Vagina (tissue), 2 donors: ENCODE results near the gene GRIK4. TPM values are rescaled to one million over a fixed set of nuclear protein-coding genes. Genes with fewer than 3 reads are reported as not detected.
"Not testable (repeated sequence)": the region's sequence is repeated elsewhere in the genome, so short reads cannot be mapped to it uniquely, and the experiment has no call there.

Source experiments
- DNase-seq, 2 donors: peaks; one replicate each; pipeline ENCODE4 v3.0.0-alpha.2; 2017; ENCODE audit errors: extremely low spot score in 2 of 2
- H3K27ac ChIP-seq: fragments of 200-600 bp; sonication (generic); one replicate; pipeline ENCODE4 v1.5.1; 2019
- H3K27me3 ChIP-seq: fragments of 200-600 bp; sonication (generic); one replicate; pipeline ENCODE4 v1.5.1; 2019
- H3K36me3 ChIP-seq, 2 donors: fragments of 200-600 bp; sonication (generic); one replicate each; pipeline ENCODE4 v1.5.1; 2017 to 2019
- H3K4me1 ChIP-seq: fragments of 200-600 bp; sonication (generic); one replicate; pipeline ENCODE4 v1.5.1; 2019
- H3K4me3 ChIP-seq, 2 donors: fragments of 200-600 bp; sonication (generic); 1 replicate in 1 of 2; 2 replicates in 1 of 2; pipeline ENCODE4 v1.5.1; 2016 to 2019
- H3K9me3 ChIP-seq: fragments of 200-600 bp; sonication (generic); one replicate; pipeline ENCODE4 v1.5.1; 2019
- CTCF ChIP-seq, 3 experiments: fragments of 450-650 bp in 2 of 3; fragments of 200-600 bp in 1 of 3; sonication (generic) in 1 of 3; IDR thresholded peaks; one replicate each; pipeline ENCODE4 v1.5.1; 2017 to 2019; ENCODE audit warnings: antibody characterized with exemption in 3 of 3, mild to moderate bottlenecking in 2 of 3, moderate library complexity in 2 of 3
- POLR2A ChIP-seq, 2 donors: fragments of 450-650 bp; IDR thresholded peaks; one replicate each; pipeline ENCODE4 v1.6.1; 2017; ENCODE audit warnings: antibody characterized with exemption in 2 of 2, mild to moderate bottlenecking in 2 of 2, moderate library complexity in 2 of 2
- POLR2AphosphoS5 ChIP-seq, 2 donors: sonication (generic); formaldehyde crosslinking; IDR thresholded peaks; one replicate each; pipeline ENCODE4 v1.9.0; 2017; ENCODE audit warnings: antibody characterized with exemption in 2 of 2, mild to moderate bottlenecking in 2 of 2, low read depth in 1 of 2; ENCODE audit not compliant: insufficient read depth in 1 of 2
- intact Hi-C: fragments of 100-400 bp; cut with DNase I; formaldehyde crosslinking; loops from one replicate; pipeline ENCODE4 v1.15.1; 2023
- total RNA-seq: library from RNA; depleted of rRNA; stranded (reverse); fragments of >200 nt; gene quantifications from one replicate; pipeline ENCODE4 v1.2.3, GENCODE V29; 2016

The GRIK4 gene
- total RNA-seq, 1 donor from 2014 or later, result 0.25 TPM

GRCh38 chr11:120752668-120753067 is 241.1 kb downstream of the GRIK4 start:
- no peak for TF ChIP-seq CTCF (IDR thresholded peaks at IDR 0.05)
- TF ChIP-seq POLR2AphosphoS5 (IDR thresholded peaks at IDR 0.05; ENCODE audit: insufficient read depth in 1 of 2, low read depth in 1 of 2), result no peak
- TF ChIP-seq POLR2A (IDR thresholded peaks at IDR 0.05), result no peak
- H3K27ac ChIP-seq, result no peak overlapping the region
- no peaks in the 10 kb centered on the region for H3K9me3 ChIP-seq
- H3K4me3 ChIP-seq, result no peak overlapping the region
- peak in 1 of 2 donors; percentile 27 for DNase-seq
- H3K36me3 ChIP-seq, result no peaks in the 10 kb centered on the region
- H3K27me3 ChIP-seq, result no peaks in the 10 kb centered on the region
- intact Hi-C loops, result no loop called here
- H3K4me1 ChIP-seq, result no peaks in the 10 kb centered on the region

GRCh38 chr11:120756931-120757330 is 245.4 kb downstream of the GRIK4 start:
- intact Hi-C loops, result no loop called here
- no peak overlapping the region for H3K27ac ChIP-seq

GRCh38 chr11:120759046-120759445 is 247.5 kb downstream of the GRIK4 start:
- H3K36me3 ChIP-seq, result no peaks in the 10 kb centered on the region
- no peaks in the 10 kb centered on the region for H3K27me3 ChIP-seq
- no peaks in the 10 kb centered on the region for H3K9me3 ChIP-seq
- H3K4me3 ChIP-seq, result no peak overlapping the region
- TF ChIP-seq POLR2AphosphoS5 (IDR thresholded peaks at IDR 0.05; ENCODE audit: insufficient read depth in 1 of 2, low read depth in 1 of 2) (no peak), POLR2A (IDR thresholded peaks at IDR 0.05) (no peak), CTCF (IDR thresholded peaks at IDR 0.05) (no peak)
- no peaks in the 10 kb centered on the region for H3K4me1 ChIP-seq
- H3K27ac ChIP-seq, result no peak overlapping the region
- peak in 1 of 2 donors; percentile 56 for DNase-seq
- intact Hi-C loops, result no loop called here

More at GRCh38 chr11:120756931-120757330, 245.4 kb downstream of the GRIK4 start:
- Histone ChIP-seq H3K9me3 (no peaks in the 10 kb centered on the region), H3K36me3 (no peaks in the 10 kb centered on the region), H3K4me1 (no peaks in the 10 kb centered on the region), H3K27me3 (no peaks in the 10 kb centered on the region), H3K4me3 (no peak overlapping the region)
- TF ChIP-seq POLR2A (IDR thresholded peaks at IDR 0.05), result no peak
- no peak for TF ChIP-seq CTCF (IDR thresholded peaks at IDR 0.05)
- no peak for TF ChIP-seq POLR2AphosphoS5 (IDR thresholded peaks at IDR 0.05; ENCODE audit: insufficient read depth in 1 of 2, low read depth in 1 of 2)
- no peak for DNase-seq

GRCh38 chr11:120765710-120766109 is 254.2 kb downstream of the GRIK4 start:
- H3K9me3 ChIP-seq, H3K4me3 ChIP-seq, H3K27me3 ChIP-seq, intact Hi-C loops, H3K4me1 ChIP-seq, H3K36me3 ChIP-seq, H3K27ac ChIP-seq: not testable (repeated sequence)
- DNase-seq, result peak; percentile 10 to 28

- peaks cover 2% of the 10 kb centered on the region for H3K9me3 ChIP-seq
- no peak overlapping the region for H3K4me3 ChIP-seq
- TF ChIP-seq POLR2A (IDR thresholded peaks at IDR 0.05), result no peak
- no peak for TF ChIP-seq CTCF (IDR thresholded peaks at IDR 0.05)
- TF ChIP-seq POLR2AphosphoS5 (IDR thresholded peaks at IDR 0.05; ENCODE audit: insufficient read depth in 1 of 2, low read depth in 1 of 2), result no peak
- H3K4me1 ChIP-seq, result no peaks in the 10 kb centered on the region
- no peaks in the 10 kb centered on the region for H3K27me3 ChIP-seq
- no peaks in the 10 kb centered on the region for H3K36me3 ChIP-seq
- no peak overlapping the region for H3K27ac ChIP-seq
- DNase-seq, result peak; percentile 54 to 61
- intact Hi-C loops, result no loop called here
Measured at GRCh38 chr11:120766318-120766717, 254.8 kb downstream of the GRIK4 start.

- intact Hi-C loops, result no loop called here
- Histone ChIP-seq H3K27me3 (no peaks in the 10 kb centered on the region), H3K4me1 (no peaks in the 10 kb centered on the region), H3K9me3 (peaks cover 2% of the 10 kb centered on the region), H3K4me3 (no peak overlapping the region), H3K36me3 (no peaks in the 10 kb centered on the region), H3K27ac (no peak overlapping the region)
- TF ChIP-seq CTCF (IDR thresholded peaks at IDR 0.05) (no peak), POLR2AphosphoS5 (IDR thresholded peaks at IDR 0.05; ENCODE audit: insufficient read depth in 1 of 2, low read depth in 1 of 2) (no peak), POLR2A (IDR thresholded peaks at IDR 0.05) (no peak)
- no peak for DNase-seq
Measured at GRCh38 chr11:120768949-120769348, 257.4 kb downstream of the GRIK4 start.
